ENCODE results near the gene CFAP57. TPM values are rescaled to one million over a fixed set of nuclear protein-coding genes. Genes with fewer than 3 reads are reported as not detected.
A peak's percentile ranks its signal among the peaks of the same experiment; 100 is the strongest.

The CFAP57 gene
- polyA plus RNA-seq, 1 donor from 2014 or later, result 0.17 TPM

- no peaks in the 10 kb centered on the region for H3K9me2 ChIP-seq (ENCODE audit: insufficient read depth, low read length)
- H2AFZ ChIP-seq (ENCODE audit: low read depth, low read length), result peak overlapping the region; percentile 74
- H3K27me3 ChIP-seq (ENCODE audit: insufficient read depth, low read depth, low read length), result no peaks in the 10 kb centered on the region
- H3K27ac ChIP-seq (ENCODE audit: low read length), result no peak overlapping the region
- H3K4me3 ChIP-seq (ENCODE audit: low read length), result peak overlapping the region; percentile 97
- no peak for TF ChIP-seq MXI1 (conservative IDR thresholded peaks at IDR 0.05; ENCODE audit: poor library complexity, severe bottlenecking)
- no peak for TF ChIP-seq RAD21 (conservative IDR thresholded peaks at IDR 0.05)
- TF ChIP-seq POLR2AphosphoS5 (IDR thresholded peaks at IDR 0.05), result no peak
- no peak for TF ChIP-seq SMC3 (conservative IDR thresholded peaks at IDR 0.05; ENCODE audit: poor library complexity)
- no peak for TF ChIP-seq REST (IDR thresholded peaks at IDR 0.05; ENCODE audit: borderline replicate concordance)
- TF ChIP-seq TAF1 (IDR thresholded peaks at IDR 0.05; ENCODE audit: low read depth), result no peak
- no peak for TF ChIP-seq EZH2 (IDR thresholded peaks at IDR 0.05; ENCODE audit: borderline replicate concordance, insufficient read depth, low read length, poor library complexity, severe bottlenecking)
- TF ChIP-seq CTCF (IDR thresholded peaks at IDR 0.05; ENCODE audit: poor library complexity, severe bottlenecking), result no peak
- TF ChIP-seq EP300 (conservative IDR thresholded peaks at IDR 0.05; ENCODE audit: poor library complexity, severe bottlenecking), result no peak
- no peaks in the 10 kb centered on the region for H3F3A ChIP-seq (ENCODE audit: insufficient read depth, low read length, poor library complexity, severe bottlenecking)
- H4K20me1 ChIP-seq (ENCODE audit: insufficient read depth), result no peaks in the 10 kb centered on the region
- H3K4me2 ChIP-seq (ENCODE audit: low read length), result peak overlapping the region; percentile 75
- no peaks in the 10 kb centered on the region for H3K9me3 ChIP-seq (ENCODE audit: low read length)
- peak overlapping the region; percentile 61 for H3K9ac ChIP-seq (ENCODE audit: low read length)
- no peaks in the 10 kb centered on the region for H3K36me3 ChIP-seq (ENCODE audit: insufficient read depth, low read length)
- no peaks in the 10 kb centered on the region for H3K79me2 ChIP-seq (replicated peaks; ENCODE audit: insufficient read depth, low read length)
These were observed 420 bp downstream of the CFAP57 start for GRCh38 chr1:43172527-43172972.

GRCh38 chr1:43174873-43175272 lies 2.7 kb downstream of the CFAP57 start:
- H3K9ac ChIP-seq (ENCODE audit: low read length), result no peak overlapping the region
- H3K36me3 ChIP-seq (ENCODE audit: insufficient read depth, low read length), result no peaks in the 10 kb centered on the region
- no peaks in the 10 kb centered on the region for H3K27me3 ChIP-seq (ENCODE audit: insufficient read depth, low read depth, low read length)
- H3K27ac ChIP-seq (ENCODE audit: low read length), result no peak overlapping the region
- no peak overlapping the region for H3K4me2 ChIP-seq (ENCODE audit: low read length)
- H3K4me3 ChIP-seq (ENCODE audit: low read length), result no peak overlapping the region
- TF ChIP-seq MXI1 (conservative IDR thresholded peaks at IDR 0.05; ENCODE audit: poor library complexity, severe bottlenecking) (no peak), REST (IDR thresholded peaks at IDR 0.05; ENCODE audit: borderline replicate concordance) (no peak), CTCF (IDR thresholded peaks at IDR 0.05; ENCODE audit: poor library complexity, severe bottlenecking) (no peak), SMC3 (conservative IDR thresholded peaks at IDR 0.05; ENCODE audit: poor library complexity) (no peak), TAF1 (IDR thresholded peaks at IDR 0.05; ENCODE audit: low read depth) (no peak), POLR2AphosphoS5 (IDR thresholded peaks at IDR 0.05) (no peak), EP300 (conservative IDR thresholded peaks at IDR 0.05; ENCODE audit: poor library complexity, severe bottlenecking) (no peak), RAD21 (conservative IDR thresholded peaks at IDR 0.05) (no peak), EZH2 (IDR thresholded peaks at IDR 0.05; ENCODE audit: borderline replicate concordance, insufficient read depth, low read length, poor library complexity, severe bottlenecking) (no peak)
- H3K9me2 ChIP-seq (ENCODE audit: insufficient read depth, low read length), result no peaks in the 10 kb centered on the region
- no peaks in the 10 kb centered on the region for H3K79me2 ChIP-seq (replicated peaks; ENCODE audit: insufficient read depth, low read length)
- H4K20me1 ChIP-seq (ENCODE audit: insufficient read depth), result no peaks in the 10 kb centered on the region
- H3F3A ChIP-seq (ENCODE audit: insufficient read depth, low read length, poor library complexity, severe bottlenecking), result no peaks in the 10 kb centered on the region
- H2AFZ ChIP-seq (ENCODE audit: low read depth, low read length), result no peak overlapping the region
- no peaks in the 10 kb centered on the region for H3K9me3 ChIP-seq (ENCODE audit: low read length)

Measured in neural cell (in vitro differentiated cells).